ENCODE measurements around the gene PNPLA2.
A peak's percentile ranks its signal among the peaks of the same experiment; 100 is the strongest.

Gene PNPLA2

DNA sequence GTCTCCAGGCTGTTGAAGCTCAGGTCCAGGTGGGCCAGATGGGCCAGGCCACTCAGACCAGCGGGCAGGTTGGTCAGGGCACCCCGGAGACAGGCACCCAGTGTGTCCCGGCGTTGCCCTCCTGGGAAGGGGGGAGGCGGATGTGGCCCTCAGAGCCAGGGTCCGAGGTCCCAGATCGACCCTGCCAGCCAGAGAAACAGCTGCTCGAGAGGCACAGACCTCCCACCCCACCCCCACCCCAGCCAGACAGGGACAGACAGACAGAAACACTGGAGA is 15.3 kb upstream of the PNPLA2 start:
- no peak for TF ChIP-seq ZFX (IDR thresholded peaks at IDR 0.05; ENCODE audit: borderline replicate concordance)
- TF ChIP-seq CTCF (IDR thresholded peaks at IDR 0.05) = no peak
- H3K27ac ChIP-seq = peak overlapping the region; percentile 93

DNA sequence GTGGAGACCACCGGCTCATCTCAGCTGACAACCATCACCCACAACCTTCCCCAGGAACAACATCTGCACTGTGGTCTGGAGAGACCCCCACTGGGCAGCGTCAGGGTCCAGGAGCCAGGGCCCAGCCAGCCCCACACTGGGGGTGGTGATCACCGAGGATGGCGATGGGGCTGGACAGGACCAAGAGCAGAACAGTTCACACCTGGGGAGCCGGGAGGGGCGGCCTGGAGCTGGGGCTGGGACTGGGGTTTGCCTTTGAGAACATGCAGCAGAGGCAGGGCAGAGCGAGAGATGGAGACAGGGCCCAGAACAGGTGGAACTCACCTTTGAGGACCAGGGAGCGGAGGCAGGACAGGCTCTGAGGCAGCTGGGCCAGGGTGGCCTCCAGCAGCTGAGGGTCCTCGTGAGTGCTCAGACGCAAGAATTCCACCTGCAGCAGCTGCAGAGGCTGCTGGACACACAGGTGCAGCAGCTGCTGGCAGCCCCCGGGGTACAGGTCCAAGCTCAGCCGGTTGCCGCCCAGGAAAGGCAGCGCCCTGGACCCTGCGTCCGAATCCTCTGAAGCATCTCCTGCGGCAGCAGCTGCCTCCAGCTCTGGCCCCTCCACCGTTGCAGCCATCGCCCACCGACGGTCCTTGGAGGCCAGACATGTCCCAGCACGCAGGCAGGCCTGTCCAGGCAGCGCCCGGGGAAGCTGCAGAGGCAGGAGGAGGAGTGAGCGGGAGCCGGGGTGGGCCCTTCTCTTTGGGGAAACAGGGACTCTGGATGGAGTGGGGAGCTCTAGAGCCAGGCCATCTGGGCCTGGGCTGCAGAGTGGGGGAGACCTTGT is 14.7 kb upstream of the PNPLA2 start:
- no peak for TF ChIP-seq CTCF (IDR thresholded peaks at IDR 0.05)
- no peak for TF ChIP-seq ZFX (IDR thresholded peaks at IDR 0.05; ENCODE audit: borderline replicate concordance)
- peak overlapping the region; percentile 93 for H3K27ac ChIP-seq

DNA sequence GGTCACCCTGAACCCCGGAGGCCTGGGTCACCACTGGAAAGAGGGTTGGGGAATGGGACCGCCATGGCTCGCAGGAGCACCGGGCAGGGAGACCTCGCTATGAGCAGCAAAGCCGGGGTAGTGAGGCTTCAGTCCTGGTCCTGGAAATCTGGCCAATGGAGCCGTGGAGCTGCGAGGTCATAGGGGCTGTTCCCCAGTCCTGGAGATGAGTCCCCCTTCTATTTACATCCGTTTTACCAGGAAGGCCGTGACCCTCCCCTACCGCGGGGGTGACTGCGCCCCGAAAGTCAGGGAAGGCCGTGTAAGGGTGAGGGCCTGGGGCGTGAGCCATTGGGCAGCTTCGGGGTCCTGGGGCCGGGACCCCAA is 14.1 kb upstream of the PNPLA2 start:
- TF ChIP-seq ZFX (IDR thresholded peaks at IDR 0.05; ENCODE audit: borderline replicate concordance) (no peak), CTCF (IDR thresholded peaks at IDR 0.05) (no peak)
- peak overlapping the region; percentile 93 for H3K27ac ChIP-seq

DNA sequence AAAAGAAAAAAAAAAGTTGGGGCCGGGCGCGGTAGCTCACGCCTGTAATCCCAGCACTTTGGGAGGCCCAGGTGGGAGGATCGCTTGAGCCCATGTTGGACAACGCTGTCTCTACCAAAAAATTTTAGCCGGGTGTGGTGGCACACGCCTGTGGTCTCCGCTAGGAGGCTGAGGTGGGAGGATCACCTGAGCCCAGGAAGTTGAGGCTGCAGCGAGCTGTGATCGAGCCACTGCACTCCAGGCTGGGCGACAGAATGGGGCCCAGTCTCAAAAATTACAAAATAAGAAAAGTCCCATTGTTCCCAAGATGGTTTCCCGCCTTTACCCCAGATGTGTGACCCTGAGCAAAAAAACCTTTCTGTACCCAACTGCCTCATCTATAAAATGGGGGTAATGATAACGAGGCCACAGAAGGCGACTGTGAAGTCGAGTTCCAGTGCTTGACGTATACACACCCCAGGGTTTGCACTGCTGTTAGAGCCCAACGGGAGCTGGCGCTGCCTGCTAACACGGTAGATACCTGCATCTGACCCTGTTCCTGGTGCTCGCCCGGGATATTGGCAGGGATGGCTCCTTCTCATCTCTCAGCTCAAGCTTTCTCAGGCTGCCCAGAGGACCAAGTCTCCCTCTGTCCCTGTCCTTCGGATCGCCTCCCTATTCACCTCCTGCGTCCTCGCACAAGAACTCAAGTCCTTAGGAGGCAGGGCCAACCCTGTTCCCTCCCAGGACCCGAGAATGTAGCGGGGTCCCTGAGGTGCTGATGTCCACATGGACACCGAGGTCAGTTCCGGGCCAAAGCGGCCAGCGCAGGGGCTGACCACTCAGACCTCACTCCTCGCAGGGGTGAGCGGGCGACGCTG is 10.1 kb upstream of the PNPLA2 start:
- no peak for TF ChIP-seq ZFX (IDR thresholded peaks at IDR 0.05; ENCODE audit: borderline replicate concordance)
- no peak for TF ChIP-seq CTCF (IDR thresholded peaks at IDR 0.05)
- peak overlapping the region; percentile 93 for H3K27ac ChIP-seq

DNA sequence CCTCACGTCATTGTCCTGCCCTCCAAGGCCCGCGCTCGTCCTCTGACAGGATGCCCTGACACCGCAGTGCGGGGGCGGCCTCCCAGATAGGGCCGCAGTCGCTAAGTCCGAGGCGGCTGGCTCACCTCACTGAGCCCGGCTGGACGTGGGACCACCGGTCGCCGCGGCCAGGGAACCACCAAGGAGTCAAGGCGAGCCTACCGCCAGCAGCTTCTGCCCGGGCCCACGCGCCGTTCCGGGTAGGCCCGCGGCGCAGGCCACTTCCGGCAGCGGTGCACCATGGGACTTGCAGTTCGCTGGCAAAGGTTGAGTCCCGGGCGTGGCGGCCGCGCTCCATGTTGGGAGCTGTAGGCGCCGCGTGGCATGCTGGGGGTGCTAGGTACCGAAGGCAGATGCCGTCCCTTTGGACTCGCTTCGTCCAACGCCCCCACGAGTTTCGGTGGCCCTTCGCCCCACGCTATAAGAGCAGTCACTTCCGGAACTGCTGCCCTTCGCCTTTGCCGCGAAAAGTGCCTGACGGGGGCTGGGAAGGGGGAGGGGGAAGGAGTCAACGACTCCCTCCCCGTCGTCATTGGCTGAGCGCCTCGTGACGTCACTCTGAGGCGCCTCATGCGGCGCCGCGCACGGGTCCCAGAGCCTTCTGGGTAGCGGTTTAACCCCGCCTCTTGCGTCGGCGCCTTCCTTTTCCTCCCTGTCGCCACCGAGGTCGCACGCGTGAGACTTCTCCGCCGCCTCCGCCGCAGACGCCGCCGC is 9.3 kb upstream of the PNPLA2 start, which contains the start of gene RPLP2:
Gene RPLP2 (plus strand): TSS at position 681 of the 753 bp plus-strand sequence. CDS start 268 bp downstream, outside the sequence.
- TF ChIP-seq CTCF (IDR thresholded peaks at IDR 0.05) (no peak), ZFX (IDR thresholded peaks at IDR 0.05; ENCODE audit: borderline replicate concordance) (peak; percentile 46; the same call in 1 of the 2 replicates)
- H3K27ac ChIP-seq = peak within 1 kb of the TSS; percentile 93

GRCh38 chr11:810040-810567 is 8.6 kb upstream of the PNPLA2 start:
- H3K27ac ChIP-seq = peak overlapping the region; percentile 93
- TF ChIP-seq ZFX (IDR thresholded peaks at IDR 0.05; ENCODE audit: borderline replicate concordance) (no peak), CTCF (IDR thresholded peaks at IDR 0.05) (no peak)
